Measurements from ENCODE around the gene SFMBT1. TPM values are rescaled to one million over a fixed set of nuclear protein-coding genes. Genes with fewer than 3 reads are reported as not detected.

Gene SFMBT1
- total RNA-seq, 1 donor from 2014 or later, result 9.1 TPM

DNA sequence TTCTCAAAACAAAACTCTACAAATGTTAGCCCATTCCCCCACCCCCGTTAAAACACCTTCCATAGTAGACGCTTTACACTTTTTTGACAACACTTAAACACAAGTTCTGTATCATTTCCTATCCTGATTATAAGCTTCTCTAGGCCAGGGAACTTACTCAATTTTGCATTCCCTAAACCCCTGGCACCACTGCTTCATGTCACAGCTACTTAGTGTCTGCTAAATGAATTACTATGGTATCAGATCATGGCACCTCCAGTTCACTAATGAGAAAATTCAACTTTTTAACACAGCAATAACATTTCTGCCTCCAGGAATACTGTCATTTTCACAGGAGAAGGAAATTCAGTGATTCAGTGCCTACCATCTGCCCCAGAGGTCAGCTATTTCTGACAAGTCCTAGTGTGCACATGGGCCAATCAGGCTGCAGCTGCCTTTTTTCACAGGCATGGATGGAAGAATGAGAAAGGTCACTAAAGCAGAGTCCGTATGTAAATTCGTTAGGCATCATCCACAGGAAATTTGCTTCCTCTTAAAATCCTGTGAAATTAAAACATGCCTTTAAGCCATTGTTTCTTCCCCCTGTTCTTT, 18.5 kb downstream of the SFMBT1 start:
- intact Hi-C loops (cut with DNase I), result no loop called here
- no peaks in the 10 kb centered on the region for H3K36me3 ChIP-seq
- H3K9me3 ChIP-seq, result no peaks in the 10 kb centered on the region
- DNase-seq (ENCODE audit: extremely low spot score in 2 of 2), result no peak
- no peaks in the 10 kb centered on the region for H3K27me3 ChIP-seq
- TF ChIP-seq POLR2AphosphoS5 (IDR thresholded peaks at IDR 0.05; ENCODE audit: insufficient read depth in 1 of 2, low read depth in 1 of 2) (no peak), POLR2A (IDR thresholded peaks at IDR 0.05) (no peak)
- TF ChIP-seq, protein P1, sequence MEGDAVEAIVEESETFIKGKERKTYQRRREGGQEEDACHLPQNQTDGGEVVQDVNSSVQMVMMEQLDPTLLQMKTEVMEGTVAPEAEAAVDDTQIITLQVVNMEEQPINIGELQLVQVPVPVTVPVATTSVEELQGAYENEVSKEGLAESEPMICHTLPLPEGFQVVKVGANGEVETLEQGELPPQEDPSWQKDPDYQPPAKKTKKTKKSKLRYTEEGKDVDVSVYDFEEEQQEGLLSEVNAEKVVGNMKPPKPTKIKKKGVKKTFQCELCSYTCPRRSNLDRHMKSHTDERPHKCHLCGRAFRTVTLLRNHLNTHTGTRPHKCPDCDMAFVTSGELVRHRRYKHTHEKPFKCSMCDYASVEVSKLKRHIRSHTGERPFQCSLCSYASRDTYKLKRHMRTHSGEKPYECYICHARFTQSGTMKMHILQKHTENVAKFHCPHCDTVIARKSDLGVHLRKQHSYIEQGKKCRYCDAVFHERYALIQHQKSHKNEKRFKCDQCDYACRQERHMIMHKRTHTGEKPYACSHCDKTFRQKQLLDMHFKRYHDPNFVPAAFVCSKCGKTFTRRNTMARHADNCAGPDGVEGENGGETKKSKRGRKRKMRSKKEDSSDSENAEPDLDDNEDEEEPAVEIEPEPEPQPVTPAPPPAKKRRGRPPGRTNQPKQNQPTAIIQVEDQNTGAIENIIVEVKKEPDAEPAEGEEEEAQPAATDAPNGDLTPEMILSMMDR (IDR thresholded peaks at IDR 0.05), result no peak
- no peak overlapping the region for H3K27ac ChIP-seq
- H3K4me1 ChIP-seq, result no peaks in the 10 kb centered on the region
- H3K4me3 ChIP-seq, result no peak overlapping the region

DNA sequence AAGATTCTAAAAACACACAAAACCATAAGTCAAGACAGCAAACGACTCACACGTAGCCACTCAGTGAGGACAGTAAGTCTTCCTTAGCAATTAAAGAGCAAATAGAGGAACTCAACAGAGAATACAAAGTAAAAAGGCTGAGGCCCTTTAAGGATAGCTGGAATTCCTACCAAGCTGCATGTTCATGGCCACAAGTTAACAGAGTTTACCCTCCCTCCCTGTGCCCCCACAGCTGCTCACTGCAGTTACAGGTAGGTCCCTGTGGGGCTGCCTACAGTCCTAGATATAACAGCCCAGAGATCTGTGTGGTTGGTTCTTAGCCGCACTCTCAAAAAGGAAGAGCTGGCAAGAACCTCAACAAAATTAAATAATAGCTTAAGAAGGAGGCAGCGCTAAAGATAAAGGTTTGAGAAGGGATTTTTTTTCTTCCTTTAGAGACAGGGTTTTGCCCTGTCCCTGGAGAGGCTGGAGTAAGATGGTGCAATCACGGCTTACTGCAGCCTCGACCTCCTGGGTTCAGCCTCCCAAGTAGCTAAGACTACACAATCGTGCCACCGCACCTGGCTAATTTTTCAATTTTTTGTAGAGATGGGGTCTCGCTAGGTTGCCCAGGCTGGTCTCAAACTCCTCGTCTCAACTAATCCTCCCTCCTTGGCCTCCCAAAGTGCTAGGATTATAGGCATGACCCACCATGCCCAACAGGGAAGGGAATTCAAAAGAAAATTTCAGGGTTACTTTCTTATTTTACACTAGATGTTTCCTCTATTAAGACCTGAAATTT, 19.3 kb downstream of the SFMBT1 start:
- Histone ChIP-seq H3K9me3 (no peaks in the 10 kb centered on the region), H3K4me3 (no peak overlapping the region), H3K27me3 (no peaks in the 10 kb centered on the region), H3K27ac (no peak overlapping the region), H3K36me3 (no peaks in the 10 kb centered on the region), H3K4me1 (no peaks in the 10 kb centered on the region)
- TF ChIP-seq, protein P1 (IDR thresholded peaks at IDR 0.05), result no peak
- TF ChIP-seq POLR2A (IDR thresholded peaks at IDR 0.05) (no peak), POLR2AphosphoS5 (IDR thresholded peaks at IDR 0.05; ENCODE audit: insufficient read depth in 1 of 2, low read depth in 1 of 2) (no peak)
- intact Hi-C loops (cut with DNase I), result no loop called here
- DNase-seq (ENCODE audit: extremely low spot score in 2 of 2), result no peak

DNA sequence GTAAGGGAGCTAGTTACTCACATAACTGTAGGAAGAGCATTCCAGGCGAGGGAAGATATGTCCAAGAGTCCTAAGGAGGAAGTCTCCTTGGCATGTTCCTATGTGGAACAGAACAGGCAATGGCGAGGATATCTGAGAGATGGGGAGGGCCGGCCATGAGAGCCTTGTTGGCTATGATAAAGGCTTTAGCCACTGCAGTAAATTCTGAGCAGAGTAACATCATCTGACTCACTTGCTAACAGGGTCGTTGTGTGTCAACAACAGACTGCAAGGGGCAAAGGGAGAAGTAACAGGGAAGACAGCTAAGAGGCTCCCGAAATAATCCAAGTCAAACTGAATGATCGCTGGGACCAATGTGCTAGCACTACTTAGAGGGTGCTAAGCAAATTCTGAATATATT, 21.6 kb downstream of the SFMBT1 start:
- Histone ChIP-seq H3K36me3 (no peaks in the 10 kb centered on the region), H3K27ac (no peak overlapping the region), H3K4me3 (no peak overlapping the region), H3K27me3 (no peaks in the 10 kb centered on the region), H3K4me1 (no peaks in the 10 kb centered on the region), H3K9me3 (no peaks in the 10 kb centered on the region)
- TF ChIP-seq POLR2AphosphoS5 (IDR thresholded peaks at IDR 0.05; ENCODE audit: insufficient read depth in 1 of 2, low read depth in 1 of 2), result no peak
- TF ChIP-seq, protein P1 (IDR thresholded peaks at IDR 0.05), result no peak
- no peak for DNase-seq (ENCODE audit: extremely low spot score in 2 of 2)
- intact Hi-C loops (cut with DNase I), result no loop called here

DNA sequence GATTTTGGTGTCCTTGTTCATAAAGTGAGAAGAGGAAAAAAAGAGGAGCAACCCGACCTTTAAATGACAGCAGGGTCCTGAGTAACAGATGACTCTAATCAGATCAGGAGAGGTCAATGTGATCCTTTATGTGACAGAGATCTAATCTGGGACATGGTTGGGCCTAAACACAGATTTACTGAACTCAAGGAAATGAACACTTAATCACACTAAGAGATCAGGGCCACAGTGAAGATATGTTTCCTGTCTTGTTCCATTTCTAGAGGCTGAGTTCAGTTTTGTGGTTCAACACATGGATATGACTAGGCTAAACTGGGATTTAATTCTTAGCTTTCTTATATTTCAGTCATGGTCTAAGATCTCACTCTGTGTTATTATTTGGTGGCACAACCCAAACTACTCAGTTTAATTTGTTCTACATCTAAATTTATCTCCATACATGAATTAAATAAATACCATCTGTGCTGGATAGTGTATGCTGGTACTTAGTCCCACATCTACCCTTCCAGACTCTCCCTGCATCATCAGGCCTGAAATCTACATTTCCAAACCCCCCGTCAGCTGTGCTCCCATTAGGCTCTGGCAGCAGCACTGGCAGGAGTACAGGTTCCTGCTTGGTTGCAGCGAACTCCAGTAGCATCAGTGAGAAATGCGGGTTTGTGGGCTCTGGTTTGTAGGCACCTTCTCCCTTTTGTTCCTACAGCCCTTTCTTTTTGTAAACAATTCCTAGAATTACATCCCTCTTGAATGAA, 22.6 kb downstream of the SFMBT1 start:
- no peak overlapping the region for H3K27ac ChIP-seq
- H3K27me3 ChIP-seq, result no peaks in the 10 kb centered on the region
- intact Hi-C loops (cut with DNase I), result no loop called here
- H3K4me3 ChIP-seq, result no peak overlapping the region
- no peaks in the 10 kb centered on the region for H3K4me1 ChIP-seq
- H3K9me3 ChIP-seq, result no peaks in the 10 kb centered on the region
- no peaks in the 10 kb centered on the region for H3K36me3 ChIP-seq
- no peak for TF ChIP-seq POLR2AphosphoS5 (IDR thresholded peaks at IDR 0.05; ENCODE audit: insufficient read depth in 1 of 2, low read depth in 1 of 2)
- TF ChIP-seq, protein P1 (IDR thresholded peaks at IDR 0.05), result no peak
- TF ChIP-seq POLR2A (IDR thresholded peaks at IDR 0.05), result no peak
- DNase-seq (ENCODE audit: extremely low spot score in 2 of 2), result no peak
